Prostate gland (tissue), 2 donors: ENCODE data around the gene MLPH.

Experiments
- POLR2A ChIP-seq: fragments of 450-650 bp; IDR thresholded peaks from one replicate; pipeline ENCODE4 v1.6.1; 2016; ENCODE audit warnings: antibody characterized with exemption, mild to moderate bottlenecking
- POLR2AphosphoS5 ChIP-seq: sonication (generic); formaldehyde crosslinking; IDR thresholded peaks from one replicate; pipeline ENCODE4 v1.6.1; 2017; ENCODE audit warnings: antibody characterized with exemption
- TF ChIP-seq, protein P1 (sequence below), 4 experiments: fragments of 200-600 bp in 2 of 4; fragments of 450-650 bp in 2 of 4; sonication (generic) in 2 of 4; IDR thresholded peaks; 1 replicate in 3 of 4; 2 replicates in 1 of 4; pipeline ENCODE4 v1.5.1; 2016 to 2019; ENCODE audit warnings: antibody characterized with exemption in 4 of 4, mild to moderate bottlenecking in 2 of 4, moderate library complexity in 2 of 4

DNA sequence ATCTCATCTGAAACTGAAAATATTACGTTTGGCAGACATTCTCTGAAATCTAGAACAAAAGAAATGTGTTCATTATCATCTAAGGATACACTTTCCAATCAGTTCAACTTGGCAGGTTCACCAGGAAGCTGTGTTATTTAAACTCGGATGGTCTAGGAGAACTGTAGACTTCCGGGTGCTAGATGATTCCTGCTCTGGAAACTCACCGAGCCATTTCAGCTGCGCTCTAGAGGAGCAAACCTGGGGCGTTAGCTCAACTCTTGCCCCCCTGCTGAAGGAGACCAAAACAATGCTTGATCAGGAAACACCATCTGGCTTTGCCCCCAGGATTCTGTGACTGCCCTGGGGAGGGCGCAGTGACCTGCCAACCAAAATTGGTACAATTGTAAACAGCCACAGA is 22.9 kb downstream of the MLPH start:
- TF ChIP-seq POLR2A: no peak
- TF ChIP-seq, protein P1, sequence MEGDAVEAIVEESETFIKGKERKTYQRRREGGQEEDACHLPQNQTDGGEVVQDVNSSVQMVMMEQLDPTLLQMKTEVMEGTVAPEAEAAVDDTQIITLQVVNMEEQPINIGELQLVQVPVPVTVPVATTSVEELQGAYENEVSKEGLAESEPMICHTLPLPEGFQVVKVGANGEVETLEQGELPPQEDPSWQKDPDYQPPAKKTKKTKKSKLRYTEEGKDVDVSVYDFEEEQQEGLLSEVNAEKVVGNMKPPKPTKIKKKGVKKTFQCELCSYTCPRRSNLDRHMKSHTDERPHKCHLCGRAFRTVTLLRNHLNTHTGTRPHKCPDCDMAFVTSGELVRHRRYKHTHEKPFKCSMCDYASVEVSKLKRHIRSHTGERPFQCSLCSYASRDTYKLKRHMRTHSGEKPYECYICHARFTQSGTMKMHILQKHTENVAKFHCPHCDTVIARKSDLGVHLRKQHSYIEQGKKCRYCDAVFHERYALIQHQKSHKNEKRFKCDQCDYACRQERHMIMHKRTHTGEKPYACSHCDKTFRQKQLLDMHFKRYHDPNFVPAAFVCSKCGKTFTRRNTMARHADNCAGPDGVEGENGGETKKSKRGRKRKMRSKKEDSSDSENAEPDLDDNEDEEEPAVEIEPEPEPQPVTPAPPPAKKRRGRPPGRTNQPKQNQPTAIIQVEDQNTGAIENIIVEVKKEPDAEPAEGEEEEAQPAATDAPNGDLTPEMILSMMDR (IDR thresholded peaks at IDR 0.05): no peak
- TF ChIP-seq POLR2AphosphoS5: peak; percentile 78
